Ishikawa (cell line): ENCODE data around the gene RPL23.

Experiments
- CEBPB ChIP-seq: IDR thresholded peaks from 2 replicates; pipeline ENCODE4 v1.6.1; 2012
- CREB1 ChIP-seq: IDR thresholded peaks from 2 replicates; pipeline ENCODE4 v1.6.1; 2012; ENCODE audit warnings: low read depth
- EGR1 ChIP-seq: IDR thresholded peaks from 2 replicates; pipeline ENCODE4 v1.6.1; 2012
- EP300 ChIP-seq: IDR thresholded peaks from 2 replicates; pipeline ENCODE4 v1.6.1; 2012; ENCODE audit warnings: borderline replicate concordance
- FOXM1 ChIP-seq: IDR thresholded peaks from 2 replicates; pipeline ENCODE4 v1.6.1; 2012; ENCODE audit warnings: low read depth, borderline replicate concordance
- MAX ChIP-seq: IDR thresholded peaks from 2 replicates; pipeline ENCODE4 v1.6.1; 2012
- NFIC ChIP-seq: IDR thresholded peaks from 2 replicates; pipeline ENCODE4 v1.6.1; 2012
- RAD21 ChIP-seq: IDR thresholded peaks from 2 replicates; pipeline ENCODE4 v1.6.1; 2012; ENCODE audit warnings: low read depth
- REST ChIP-seq: IDR thresholded peaks from 2 replicates; pipeline ENCODE4 v1.6.1; 2012; ENCODE audit warnings: low read depth, mild to moderate bottlenecking
- TAF1 ChIP-seq: IDR thresholded peaks from 2 replicates; pipeline ENCODE4 v1.6.1; 2012; ENCODE audit warnings: low read depth, mild to moderate bottlenecking
- TCF12 ChIP-seq: IDR thresholded peaks from 2 replicates; pipeline ENCODE4 v1.6.1; 2012; ENCODE audit warnings: low read depth
- TEAD4 ChIP-seq: IDR thresholded peaks from 2 replicates; pipeline ENCODE4 v1.6.1; 2012
- USF1 ChIP-seq: IDR thresholded peaks from 2 replicates; pipeline ENCODE4 v1.6.1; 2012
- YY1 ChIP-seq: IDR thresholded peaks from 2 replicates; pipeline ENCODE4 v1.6.1; 2012; ENCODE audit warnings: low read depth
- ZBTB7A ChIP-seq: IDR thresholded peaks from 2 replicates; pipeline ENCODE4 v1.6.1; 2012; ENCODE audit warnings: low read depth

RPL23 gene

GRCh38 chr17:38894276-38894675 lies 40.8 kb upstream of the RPL23 start:
- TF ChIP-seq REST = no peak

GRCh38 chr17:38893607-38894006 lies 40.1 kb upstream of the RPL23 start:
- TF ChIP-seq EGR1 = no peak
- TF ChIP-seq USF1 = no peak
- no peak for TF ChIP-seq REST
- no peak for TF ChIP-seq CREB1
- no peak for TF ChIP-seq EP300
- TF ChIP-seq TCF12 = no peak
- TF ChIP-seq CEBPB = no peak
- no peak for TF ChIP-seq YY1
- TF ChIP-seq MAX = no peak
- no peak for TF ChIP-seq TAF1
- no peak for TF ChIP-seq FOXM1
- no peak for TF ChIP-seq ZBTB7A
- no peak for TF ChIP-seq TEAD4
- no peak for TF ChIP-seq RAD21
- no peak for TF ChIP-seq NFIC

GRCh38 chr17:38893113-38893512 lies 39.6 kb upstream of the RPL23 start:
- TF ChIP-seq CEBPB = no peak
- no peak for TF ChIP-seq MAX
- TF ChIP-seq CREB1 = no peak
- no peak for TF ChIP-seq TAF1
- no peak for TF ChIP-seq NFIC
- no peak for TF ChIP-seq TEAD4
- TF ChIP-seq FOXM1 = no peak
- TF ChIP-seq REST = no peak
- no peak for TF ChIP-seq USF1
- TF ChIP-seq ZBTB7A = no peak
- no peak for TF ChIP-seq EP300
- no peak for TF ChIP-seq RAD21
- TF ChIP-seq EGR1 = no peak

GRCh38 chr17:38892620-38893019 lies 39.1 kb upstream of the RPL23 start:
- no peak for TF ChIP-seq TCF12
- no peak for TF ChIP-seq REST
- TF ChIP-seq CREB1 = no peak
- TF ChIP-seq ZBTB7A = no peak
- TF ChIP-seq YY1 = no peak
- no peak for TF ChIP-seq NFIC
- TF ChIP-seq EP300 = no peak
- TF ChIP-seq RAD21 = no peak
- TF ChIP-seq TAF1 = no peak
- TF ChIP-seq CEBPB = no peak
- TF ChIP-seq MAX = no peak
- TF ChIP-seq EGR1 = no peak
- no peak for TF ChIP-seq TEAD4
- no peak for TF ChIP-seq USF1
